Psoas muscle (tissue), 8 donors: ENCODE data around the gene COMMD4. TPM values are rescaled to one million over a fixed set of nuclear protein-coding genes. Genes with fewer than 3 reads are reported as not detected.

Experiments
- ATAC-seq, 4 donors: fragments of 200-7000 bp; cut with Tn5 transposase; one replicate each; pipeline ENCODE4 v1.9.1; 2020; ENCODE audit warnings: moderate library complexity in 3 of 4, mild to moderate bottlenecking in 2 of 4
- DNase-seq, 2 donors: peaks; one replicate each; pipeline ENCODE4 v3.0.0-alpha.2; 2020
- H3K27ac ChIP-seq: fragments of 200-600 bp; one replicate; pipeline ENCODE4 v1.8.0; 2022
- H3K27me3 ChIP-seq, 3 donors: fragments of 200-600 bp in 1 of 3; one replicate each; pipeline versions ENCODE4 v1.6.1 to v1.8.0; 2013 to 2022; ENCODE audit warnings: low read length in 2 of 3, mild to moderate bottlenecking in 2 of 3, moderate library complexity in 1 of 3; ENCODE audit not compliant: insufficient read depth in 3 of 3
- H3K36me3 ChIP-seq, 2 donors: fragments of 200-600 bp in 1 of 2; one replicate each; pipeline versions ENCODE4 v1.6.1 to v1.8.0; 2013 to 2022; ENCODE audit warnings: low read depth in 1 of 2, mild to moderate bottlenecking in 1 of 2, moderate library complexity in 1 of 2; ENCODE audit not compliant: insufficient read depth in 1 of 2
- H3K4me1 ChIP-seq: fragments of 200-600 bp; one replicate; pipeline ENCODE4 v1.8.0; 2022
- H3K4me3 ChIP-seq: fragments of 200-600 bp; one replicate; pipeline ENCODE4 v1.8.0; 2022; ENCODE audit warnings: mild to moderate bottlenecking
- H3K9me3 ChIP-seq: fragments of 200-600 bp; one replicate; pipeline ENCODE4 v1.8.0; 2022
- WGBS, 3 donors: extraction: QIAGEN DNeasy Blood & Tissue Kit; methylation state at CpG; one replicate each; pipeline versions ENCODE4 v1.1.6 to v1.1.7; 2013; 5-methylcytosine and 5-hydroxymethylcytosine counted together
- intact Hi-C, 2 donors: fragments of 100-400 bp; cut with DNase I; formaldehyde crosslinking; loops; one replicate each; pipeline versions ENCODE4 v1.11.0 to v1.14.2; 2022
- polyA plus RNA-seq, 3 donors: library from polyadenylated mRNA; stranded (reverse); fragments of 200-250 nt; gene quantifications; one replicate each; pipeline ENCODE4 v1.2.3, GENCODE V29; 2013
- total RNA-seq, 4 donors: library from RNA; stranded (reverse); fragmentation: NEBNext Ultra II Directional in 2 of 4; extraction: Animal tissue kit (Norgen Biotek cat#: 25700) in 2 of 4; gene quantifications; one replicate each; pipeline versions ENCODE4 v1.2.1 to v1.2.4, GENCODE V29; 2021 to 2023
- TF ChIP-seq, protein P1 (sequence below): fragments of 200-600 bp; IDR thresholded peaks from one replicate; pipeline ENCODE4 v1.8.0; 2022; ENCODE audit warnings: antibody characterized with exemption
- donor health status: healthy with polysubstance abuse.
- donor health status: DM: no; HTN: no; CAD: no; lungs with moderate emphysema.
- donor health status: Bipolar disorder and iron deficiency.
- donor health status: healthy.
- donor health status: DM: yes; HTN: yes; CAD: no.
- donor health status: DM: no; HTN: no; CAD: no.
- donor health status: DM: no; HTN: no; CAD: no.
- donor health status: DM: yes; HTN: yes; CAD: no.

COMMD4 gene
- total and polyA plus RNA-seq, 7 donors: 20.1 to 30.6 (median 25.3) TPM

DNA sequence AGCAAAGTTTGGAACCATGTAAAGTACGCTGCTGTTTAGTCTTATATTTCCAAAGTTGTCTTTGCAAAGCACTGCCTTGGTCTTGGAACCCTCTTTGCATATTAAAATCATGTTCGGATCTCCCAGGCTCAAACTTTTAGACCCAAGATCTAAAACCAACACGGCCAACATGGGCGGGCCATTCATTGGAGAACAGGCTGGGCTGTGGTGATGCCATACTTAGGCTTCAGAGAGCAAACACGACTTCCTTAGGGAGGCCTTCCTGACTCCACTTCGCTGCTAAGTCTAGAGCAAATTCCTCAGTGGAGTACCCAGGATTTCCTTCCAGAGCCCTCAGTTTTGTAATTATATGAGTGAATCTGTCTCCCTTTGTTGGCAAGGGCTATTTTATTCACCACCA, 29.0 kb downstream of the COMMD4 start:
- TF ChIP-seq, protein P1, sequence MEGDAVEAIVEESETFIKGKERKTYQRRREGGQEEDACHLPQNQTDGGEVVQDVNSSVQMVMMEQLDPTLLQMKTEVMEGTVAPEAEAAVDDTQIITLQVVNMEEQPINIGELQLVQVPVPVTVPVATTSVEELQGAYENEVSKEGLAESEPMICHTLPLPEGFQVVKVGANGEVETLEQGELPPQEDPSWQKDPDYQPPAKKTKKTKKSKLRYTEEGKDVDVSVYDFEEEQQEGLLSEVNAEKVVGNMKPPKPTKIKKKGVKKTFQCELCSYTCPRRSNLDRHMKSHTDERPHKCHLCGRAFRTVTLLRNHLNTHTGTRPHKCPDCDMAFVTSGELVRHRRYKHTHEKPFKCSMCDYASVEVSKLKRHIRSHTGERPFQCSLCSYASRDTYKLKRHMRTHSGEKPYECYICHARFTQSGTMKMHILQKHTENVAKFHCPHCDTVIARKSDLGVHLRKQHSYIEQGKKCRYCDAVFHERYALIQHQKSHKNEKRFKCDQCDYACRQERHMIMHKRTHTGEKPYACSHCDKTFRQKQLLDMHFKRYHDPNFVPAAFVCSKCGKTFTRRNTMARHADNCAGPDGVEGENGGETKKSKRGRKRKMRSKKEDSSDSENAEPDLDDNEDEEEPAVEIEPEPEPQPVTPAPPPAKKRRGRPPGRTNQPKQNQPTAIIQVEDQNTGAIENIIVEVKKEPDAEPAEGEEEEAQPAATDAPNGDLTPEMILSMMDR: no peak
- intact Hi-C loops: loop anchor here (5.0 to 10.0 kb wide), 3 partner anchors 260 to 317 kb away; partner anchors contain the start of gene SNUPN (in 1 of the 2)
- Histone ChIP-seq H3K9me3 (no peaks in the 10 kb centered on the region), H3K36me3 (peaks cover 0 to 75% of the 10 kb centered on the region in 2 donors), H3K4me3 (no peak overlapping the region), H3K27me3 (no peaks in the 10 kb centered on the region), H3K4me1 (peaks cover 18% of the 10 kb centered on the region), H3K27ac (no peak overlapping the region)
- DNase-seq (no peak), ATAC-seq (no peak)
- 86 to 91% (median 88%) methylated on average over 6 of the region's 6 CpGs for WGBS, 3 donors

DNA sequence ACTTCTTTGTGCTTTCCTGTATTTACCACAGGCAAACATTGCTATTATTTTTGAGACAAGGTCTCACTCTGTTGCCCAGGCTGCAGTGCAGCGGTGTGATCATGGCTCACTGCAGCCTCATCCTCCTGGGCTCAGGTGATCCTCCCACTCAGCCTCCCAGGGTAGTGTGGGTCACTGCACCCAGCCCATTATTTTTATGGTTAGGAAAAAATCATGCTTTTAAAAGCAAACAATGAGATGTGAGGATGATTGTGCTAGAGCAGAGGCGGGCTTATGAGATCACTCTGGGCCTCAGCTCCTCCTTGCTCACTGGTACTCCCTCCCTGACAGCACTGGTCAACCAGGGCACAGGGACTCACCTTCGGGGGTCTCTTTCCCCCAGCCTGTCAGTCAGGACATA, 30.3 kb downstream of the COMMD4 start:
- Histone ChIP-seq H3K9me3 (no peaks in the 10 kb centered on the region), H3K4me1 (peaks cover 20% of the 10 kb centered on the region), H3K4me3 (no peak overlapping the region), H3K36me3 (peaks cover 0 to 70% of the 10 kb centered on the region in 2 donors), H3K27ac (no peak overlapping the region), H3K27me3 (no peaks in the 10 kb centered on the region)
- WGBS, 3 donors: 93 to 100% (median 100%) methylated on average over 3 of the region's 3 CpGs
- no peak for ATAC-seq
- TF ChIP-seq, protein P1: no peak
- intact Hi-C loops: loop anchor here (2.0 to 10.0 kb wide), 4 partner anchors 259 to 437 kb away; partner anchors contain the start of gene SNUPN (in 1 of the 2)
- no peak for DNase-seq

DNA sequence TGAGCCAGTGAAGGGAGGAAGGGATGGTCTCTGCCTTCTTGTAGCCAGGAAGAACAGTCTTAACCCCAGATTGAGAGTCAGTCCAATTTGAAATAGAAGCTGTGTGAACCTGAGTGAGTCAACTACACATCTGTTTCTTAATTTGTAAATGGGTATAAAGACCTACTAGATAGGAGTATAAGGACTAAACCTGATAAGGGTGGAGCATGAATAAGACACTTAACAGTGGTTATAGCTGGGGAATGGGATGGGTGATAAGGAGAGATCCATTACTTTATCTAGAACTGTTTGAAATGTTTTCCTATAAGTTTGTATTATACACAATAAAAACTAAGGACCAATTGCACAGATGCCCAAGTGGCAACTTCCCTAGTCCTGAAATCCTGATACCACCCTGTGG, 31.1 kb downstream of the COMMD4 start:
- no peak for ATAC-seq
- peak overlapping the region; percentile 99 for H3K4me3 ChIP-seq
- H3K27me3 ChIP-seq: no peaks in the 10 kb centered on the region
- no peaks in the 10 kb centered on the region for H3K9me3 ChIP-seq
- peaks cover 4 to 70% of the 10 kb centered on the region in 2 donors for H3K36me3 ChIP-seq
- H3K27ac ChIP-seq: peak overlapping the region; percentile 100
- H3K4me1 ChIP-seq: peaks cover 20% of the 10 kb centered on the region
- intact Hi-C loops: loop anchor here (2.0 to 10.0 kb wide), 4 partner anchors 258 to 436 kb away; partner anchors contain the start of gene SNUPN (in 1 of the 2)
- TF ChIP-seq, protein P1: no peak
- no peak for DNase-seq

DNA sequence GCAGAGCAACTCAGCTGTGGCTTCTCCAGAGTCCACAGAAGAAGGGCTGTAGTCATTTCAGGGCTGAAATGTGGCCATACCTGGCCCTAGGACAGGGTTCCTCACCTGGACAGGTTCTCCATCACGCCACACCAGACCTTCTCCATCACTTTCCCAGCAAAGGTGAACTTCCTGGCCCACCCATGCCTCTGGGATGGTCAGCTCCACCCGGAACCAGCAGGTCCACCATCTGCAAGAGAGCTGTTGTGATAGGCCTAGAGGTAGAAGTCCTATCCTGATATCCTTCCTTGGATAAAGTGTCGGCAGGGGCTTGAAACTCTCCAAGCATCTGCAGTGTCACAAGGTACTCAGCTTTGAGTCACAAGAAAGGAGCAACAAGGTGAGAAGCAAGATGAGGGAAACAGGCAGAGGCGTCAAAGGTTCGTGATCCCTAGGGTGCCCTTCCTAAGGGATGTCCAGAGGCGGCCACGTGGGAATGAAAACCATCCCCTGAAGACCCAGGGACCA, 31.6 kb downstream of the COMMD4 start:
- H3K27me3 ChIP-seq: no peaks in the 10 kb centered on the region
- ATAC-seq: no peak
- DNase-seq: no peak
- peak overlapping the region; percentile 99 for H3K4me3 ChIP-seq
- peaks cover 20% of the 10 kb centered on the region for H3K4me1 ChIP-seq
- H3K27ac ChIP-seq: peak overlapping the region; percentile 100
- no peaks in the 10 kb centered on the region for H3K9me3 ChIP-seq
- peaks cover 4 to 70% of the 10 kb centered on the region in 2 donors for H3K36me3 ChIP-seq
- intact Hi-C loops: loop anchor here (2.0 to 10.0 kb wide), 4 partner anchors 257 to 435 kb away; partner anchors contain the start of gene SNUPN (in 1 of the 2)
- 33 to 39% (median 37%) methylated on average over 7 of the region's 7 CpGs for WGBS, 3 donors
- TF ChIP-seq, protein P1: no peak
